Activated B cell treated with CpG ODN at 0.5 μM for 24 hours (primary cell): Measurements from ENCODE around the gene ZNF687. TPM values are rescaled to one million over a fixed set of nuclear protein-coding genes. Genes with fewer than 3 reads are reported as not detected.

ENCODE experiments used
- ATAC-seq: fragments of 200-7000 bp; cut with Tn5 transposase; one replicate; pipeline ENCODE4 v1.10.0; 2021; ENCODE audit warnings: low read depth, mild to moderate bottlenecking, moderate library complexity
- CTCF ChIA-PET: fragments of 350-600 bp; sonication (Branson Sonifier 250); formaldehyde crosslinking; loops from one replicate; lab custom pipeline; 2021; ENCODE audit warnings: antibody characterized with exemption; lab: Charles Lee
- POLR2A ChIA-PET: fragments of 350-600 bp; sonication (Branson Sonifier 250); formaldehyde crosslinking; loops from one replicate; lab custom pipeline; 2021; ENCODE audit warnings: antibody characterized with exemption; lab: Charles Lee
- DNase-seq: peaks from one replicate; pipeline ENCODE4 v3.0.0; 2022
- H3K27ac Mint-ChIP-seq: one replicate; pipeline ENCODE4 v1.8.0; 2020; ENCODE audit warnings: mixed read lengths
- H3K27me3 Mint-ChIP-seq: one replicate; pipeline ENCODE4 v1.8.0; 2021; ENCODE audit warnings: mixed read lengths
- H3K36me3 Mint-ChIP-seq: one replicate; pipeline ENCODE4 v1.8.0; 2021; ENCODE audit warnings: low read depth, mixed read lengths
- H3K4me1 Mint-ChIP-seq: one replicate; pipeline ENCODE4 v1.8.0; 2021; ENCODE audit warnings: mixed read lengths
- H3K4me3 Mint-ChIP-seq: one replicate; pipeline ENCODE4 v1.8.0; 2020; ENCODE audit warnings: mild to moderate bottlenecking, mixed read lengths
- H3K9me3 Mint-ChIP-seq: one replicate; pipeline ENCODE4 v1.8.0; 2020; ENCODE audit warnings: mixed read lengths
- CTCF ChIP-seq: fragments of 200-600 bp; IDR thresholded peaks from one replicate; pipeline ENCODE4 v1.8.0; 2022; ENCODE audit warnings: antibody characterized with exemption, mild to moderate bottlenecking
- intact Hi-C: fragments of 100-400 bp; cut with micrococcal nuclease; formaldehyde crosslinking; loops from one replicate; pipeline ENCODE4 v1.15.1; 2024
- total RNA-seq: library from RNA; stranded (reverse); gene quantifications from 2 replicates; pipeline ENCODE4 v1.2.3, GENCODE V29; 2022

The ZNF687 gene
- total RNA-seq, 1 donor from 2014 or later = 40.3 TPM

GRCh38 chr1:151254217-151255213, 27.6 kb upstream of the ZNF687 start, which contains the start of gene PSMD4:
Gene PSMD4 (plus strand): TSS chr1:151254734. CDS start chr1:151254783, 49 bp downstream.
- Mint-ChIP-seq H3K9me3 (no peaks in the 10 kb centered on the region), H3K36me3 (peaks cover 13% of the 10 kb centered on the region), H3K27ac (peak within 1 kb of the TSS; percentile 93), H3K27me3 (no peaks in the 10 kb centered on the region), H3K4me1 (peaks cover 37% of the 10 kb centered on the region), H3K4me3 (peak within 1 kb of the TSS; percentile 97)
- DNase-seq = peak; percentile 77
- POLR2A ChIA-PET = interaction anchor here (0.6 to 2.9 kb wide), 29 partner anchors 9 to 1145 kb away, joined by 3 to 36 read pairs (median 5); partner anchors contain the start of genes C1orf56, MCL1, PI4KB and PSMB4
- intact Hi-C loops = loop anchor here (1.0 to 10.0 kb wide), 7 partner anchors 23 to 250 kb away; partner anchors contain the start of genes MINDY1, PRUNE1, PSMB4 and RFX5
- ATAC-seq = peak; percentile 87
- no peak for TF ChIP-seq CTCF
- CTCF ChIA-PET = interaction anchor here (0.7 to 1.5 kb wide), 5 partner anchors 23 to 155 kb away, joined by 3 to 8 read pairs (median 3); partner anchors contain the start of gene TNFAIP8L2

GRCh38 chr1:151255381-151255780, 26.7 kb upstream of the ZNF687 start:
- CTCF ChIA-PET = interaction anchor here (0.7 to 1.5 kb wide), 2 partner anchors 22 to 28 kb away, joined by 3 to 5 read pairs; no protein-coding TSS in a partner anchor
- DNase-seq (no peak), ATAC-seq (no peak)
- Mint-ChIP-seq H3K27me3 (no peaks in the 10 kb centered on the region), H3K9me3 (no peaks in the 10 kb centered on the region), H3K36me3 (peaks cover 13% of the 10 kb centered on the region), H3K4me3 (peak overlapping the region; percentile 97), H3K27ac (peak overlapping the region; percentile 93), H3K4me1 (peaks cover 37% of the 10 kb centered on the region)
- intact Hi-C loops = loop anchor here (10.0 kb wide), 2 partner anchors 89 to 251 kb away; partner anchors contain the start of genes MINDY1, PRUNE1 and RFX5
- POLR2A ChIA-PET = interaction anchor here (0.6 to 2.9 kb wide), 13 partner anchors 10 to 676 kb away, joined by 3 to 36 read pairs (median 7); partner anchors contain the start of genes MCL1, PI4KB, PSMB4 and TDRKH
- TF ChIP-seq CTCF = no peak

GRCh38 chr1:151259351-151259750, 22.7 kb upstream of the ZNF687 start:
- Mint-ChIP-seq H3K36me3 (peaks cover 30% of the 10 kb centered on the region), H3K27ac (no peak overlapping the region), H3K4me1 (peaks cover 41% of the 10 kb centered on the region), H3K27me3 (no peaks in the 10 kb centered on the region), H3K9me3 (no peaks in the 10 kb centered on the region), H3K4me3 (no peak overlapping the region)
- POLR2A ChIA-PET = interaction anchor here (1.5 kb wide), 1 partner anchor 18 kb away, joined by 5 read pairs; no protein-coding TSS in a partner anchor
- no peak for ATAC-seq
- no peak for TF ChIP-seq CTCF
- intact Hi-C loops = loop anchor here (10.0 kb wide), 2 partner anchors 85 to 255 kb away; partner anchors contain the start of genes MINDY1, PRUNE1 and RFX5
- CTCF ChIA-PET = no interaction called here
- DNase-seq = no peak

- H3K4me3 Mint-ChIP-seq = no peak overlapping the region
- POLR2A ChIA-PET = interaction anchor here (2.8 kb wide), 1 partner anchor 11 kb away, joined by 14 read pairs; the partner anchor contains the start of gene PSMD4
- ATAC-seq = no peak
- H3K27me3 Mint-ChIP-seq = no peaks in the 10 kb centered on the region
- H3K4me1 Mint-ChIP-seq = peaks cover 18% of the 10 kb centered on the region
- peak overlapping the region; percentile 50 for H3K27ac Mint-ChIP-seq
- peaks cover 66% of the 10 kb centered on the region for H3K36me3 Mint-ChIP-seq
- no peak for DNase-seq
- CTCF ChIA-PET = no interaction called here
- no peaks in the 10 kb centered on the region for H3K9me3 Mint-ChIP-seq
- no peak for TF ChIP-seq CTCF
- intact Hi-C loops = no loop called here
These were observed 16.5 kb upstream of the ZNF687 start for GRCh38 chr1:151265446-151266236.
